Adrenal gland (tissue), 12 donors: ENCODE results near the gene SH3RF1. TPM values are rescaled to one million over a fixed set of nuclear protein-coding genes. Genes with fewer than 3 reads are reported as not detected.
A peak's percentile ranks its signal among the peaks of the same experiment; 100 is the strongest.

Experiments used
- DNase-seq, 7 donors: peaks; one replicate each; pipeline ENCODE4 v3.0.0-alpha.2; 2019 to 2020
- H3K27ac ChIP-seq, 5 donors: fragments of 200-600 bp; sonication (generic) in 4 of 5; 1 replicate in 3 of 5; 2 replicates in 2 of 5; pipeline versions ENCODE4 v1.5.1 to v1.8.0; 2016 to 2020; ENCODE audit warnings: mild to moderate bottlenecking in 1 of 5
- H3K27me3 ChIP-seq: fragments of 200-600 bp; 2 replicates; pipeline ENCODE4 v1.8.0; 2021
- H3K36me3 ChIP-seq, 2 donors: fragments of 200-600 bp; replicated peaks in 1 of 2; 1 replicate in 1 of 2; 2 replicates in 1 of 2; pipeline versions ENCODE4 v1.5.1 to v1.8.0; 2018 to 2022
- H3K4me1 ChIP-seq, 2 donors: fragments of 200-600 bp; replicated peaks in 1 of 2; 1 replicate in 1 of 2; 2 replicates in 1 of 2; pipeline versions ENCODE4 v1.5.1 to v1.8.0; 2018 to 2021
- H3K4me3 ChIP-seq, 4 donors: fragments of 200-600 bp; sonication (generic) in 3 of 4; one replicate each; pipeline ENCODE4 v1.5.1; 2016 to 2018
- H3K9me3 ChIP-seq, 3 donors: fragments of 200-600 bp; sonication (generic) in 1 of 3; replicated peaks in 1 of 3; 1 replicate in 2 of 3; 2 replicates in 1 of 3; pipeline versions ENCODE4 v1.5.1 to v1.8.0; 2016 to 2021
- POLR2A ChIP-seq, 2 donors: fragments of 450-650 bp; IDR thresholded peaks; one replicate each; pipeline ENCODE4 v1.6.1; 2017; ENCODE audit warnings: antibody characterized with exemption in 2 of 2, mild to moderate bottlenecking in 2 of 2, moderate library complexity in 1 of 2
- WGBS, 4 donors: extraction: QIAGEN DNeasy Blood & Tissue Kit in 2 of 4; methylation state at CpG; one replicate each; pipeline versions ENCODE4 v1.1.5 to v1.1.7; 2013 to 2017; 5-methylcytosine and 5-hydroxymethylcytosine counted together
- intact Hi-C, 2 donors: fragments of 100-400 bp; cut with DNase I; formaldehyde crosslinking; loops; one replicate each; pipeline versions ENCODE4 v1.14.1 to v1.15.0; 2022 to 2023
- polyA plus RNA-seq, 3 donors: library from polyadenylated mRNA; stranded (reverse); fragments of 200-250 nt in 2 of 3; fragments of 350-450 nt in 1 of 3; fragmentation: Illumina TruSeq in 1 of 3; extraction: RNeasy Lipid Tissue Mini Kit (QIAGEN cat#74804) in 1 of 3; gene quantifications; one replicate each; pipeline ENCODE4 v1.2.3, GENCODE V29; 2013 to 2014
- total RNA-seq, 9 donors: library from RNA; depleted of rRNA in 4 of 9; stranded (reverse); fragments of >200 nt in 4 of 9; fragments of 120-200 nt in 1 of 9; fragmentation: NEBNext Ultra II Directional in 1 of 9; extraction: Animal tissue kit (Norgen Biotek cat#: 25700) in 1 of 9; gene quantifications; one replicate each; pipeline versions ENCODE4 v1.1.0 to v1.2.4, GENCODE V29; 2013 to 2023
- TF ChIP-seq, protein P1 (sequence below), 6 experiments: fragments of 450-650 bp in 4 of 6; fragments of 200-600 bp in 2 of 6; sonication (generic) in 1 of 6; IDR thresholded peaks; 1 replicate in 5 of 6; 2 replicates in 1 of 6; pipeline versions ENCODE4 v1.5.1 to v1.8.0; 2016 to 2021; ENCODE audit warnings: antibody characterized with exemption in 6 of 6, mild to moderate bottlenecking in 2 of 6, moderate library complexity in 1 of 6
- donor health status: healthy with polysubstance abuse.
- donor health status: Bipolar disorder and iron deficiency.
- donor health status: DM: yes; HTN: yes; CAD: no.
- donor health status: DM: no; HTN: no; CAD: no.
- donor health status: DM: no; HTN: no; CAD: no.
- donor health status: DM: yes; HTN: yes; CAD: no.

SH3RF1 gene
- total and polyA plus RNA-seq, 12 donors: 1.8 to 19.3 (median 8.6) TPM

DNA sequence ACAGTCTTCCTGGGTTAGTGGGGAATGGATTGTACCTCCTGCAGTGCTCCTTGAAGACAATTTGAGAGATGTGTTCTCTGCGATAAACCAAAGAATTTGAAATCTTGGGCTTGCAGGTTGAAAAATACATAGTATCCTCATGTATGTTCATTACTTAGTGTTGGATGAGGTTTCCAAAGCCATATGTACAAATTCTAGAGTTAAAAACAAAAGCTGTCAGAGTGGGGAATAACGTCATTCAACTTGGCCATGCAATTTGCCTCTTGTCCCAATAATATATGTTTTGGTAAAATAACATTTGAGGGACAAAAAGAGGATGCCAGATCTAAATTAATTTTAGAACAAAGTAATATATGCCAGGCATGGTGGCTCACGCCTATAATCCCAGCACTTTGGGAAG is 209.4 kb downstream of the SH3RF1 start:
- Histone ChIP-seq H3K9me3 (no peaks in the 10 kb centered on the region), H3K36me3 (no peaks in the 10 kb centered on the region), H3K27me3 (no peaks in the 10 kb centered on the region), H3K4me3 (no peak overlapping the region), H3K27ac (no peak overlapping the region), H3K4me1 (peaks cover 4 to 15% of the 10 kb centered on the region in 2 donors)
- TF ChIP-seq, protein P1, sequence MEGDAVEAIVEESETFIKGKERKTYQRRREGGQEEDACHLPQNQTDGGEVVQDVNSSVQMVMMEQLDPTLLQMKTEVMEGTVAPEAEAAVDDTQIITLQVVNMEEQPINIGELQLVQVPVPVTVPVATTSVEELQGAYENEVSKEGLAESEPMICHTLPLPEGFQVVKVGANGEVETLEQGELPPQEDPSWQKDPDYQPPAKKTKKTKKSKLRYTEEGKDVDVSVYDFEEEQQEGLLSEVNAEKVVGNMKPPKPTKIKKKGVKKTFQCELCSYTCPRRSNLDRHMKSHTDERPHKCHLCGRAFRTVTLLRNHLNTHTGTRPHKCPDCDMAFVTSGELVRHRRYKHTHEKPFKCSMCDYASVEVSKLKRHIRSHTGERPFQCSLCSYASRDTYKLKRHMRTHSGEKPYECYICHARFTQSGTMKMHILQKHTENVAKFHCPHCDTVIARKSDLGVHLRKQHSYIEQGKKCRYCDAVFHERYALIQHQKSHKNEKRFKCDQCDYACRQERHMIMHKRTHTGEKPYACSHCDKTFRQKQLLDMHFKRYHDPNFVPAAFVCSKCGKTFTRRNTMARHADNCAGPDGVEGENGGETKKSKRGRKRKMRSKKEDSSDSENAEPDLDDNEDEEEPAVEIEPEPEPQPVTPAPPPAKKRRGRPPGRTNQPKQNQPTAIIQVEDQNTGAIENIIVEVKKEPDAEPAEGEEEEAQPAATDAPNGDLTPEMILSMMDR (IDR thresholded peaks at IDR 0.05): no peak
- no peak for TF ChIP-seq POLR2A (IDR thresholded peaks at IDR 0.05)
- DNase-seq: no peak
- intact Hi-C loops: no loop called here
- 90 to 96% (median 95%) methylated on average over 3 of the region's 3 CpGs for WGBS, 4 donors

DNA sequence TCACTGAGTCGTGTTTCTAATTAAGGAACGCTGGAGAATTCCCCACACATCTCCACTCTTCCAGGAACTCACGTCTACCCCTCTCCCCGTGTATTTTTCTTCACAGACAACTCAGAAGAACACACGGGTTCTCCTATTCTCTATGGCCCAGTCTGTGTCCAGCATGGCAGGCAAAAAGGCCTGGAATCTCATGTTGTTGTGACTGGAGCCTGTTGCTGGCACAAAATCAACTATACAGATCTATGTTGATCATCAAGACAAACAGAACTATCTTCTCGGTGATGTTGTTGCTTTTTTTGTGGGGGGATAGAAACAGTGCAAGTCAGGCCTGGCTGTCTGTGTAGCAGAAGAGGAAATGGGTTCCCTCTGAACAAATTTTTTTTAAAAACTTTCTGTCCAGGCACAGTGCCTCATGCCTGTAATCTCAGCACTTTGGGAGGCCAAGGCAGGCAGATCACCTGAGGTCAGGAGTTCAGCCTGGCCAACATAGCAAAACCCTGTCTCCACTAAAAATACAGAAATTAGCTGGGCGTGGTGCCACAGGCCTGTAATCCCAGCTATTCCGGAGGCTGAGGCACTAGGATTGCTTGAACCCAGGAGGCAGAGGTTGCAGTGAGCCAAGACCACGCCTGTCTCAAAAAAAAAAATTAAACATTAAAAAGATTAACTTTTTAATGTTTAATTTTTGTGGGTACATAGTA is 210.2 kb downstream of the SH3RF1 start:
- intact Hi-C loops: no loop called here
- DNase-seq: no peak
- Histone ChIP-seq H3K4me3 (no peak overlapping the region), H3K27me3 (no peaks in the 10 kb centered on the region), H3K9me3 (no peaks in the 10 kb centered on the region), H3K36me3 (no peaks in the 10 kb centered on the region), H3K27ac (no peak overlapping the region), H3K4me1 (peaks cover 4 to 15% of the 10 kb centered on the region in 2 donors)
- WGBS, 4 donors: 72 to 85% (median 75%) methylated on average over 8 to 9 of the region's 9 CpGs
- TF ChIP-seq, protein P1 (IDR thresholded peaks at IDR 0.05): no peak
- no peak for TF ChIP-seq POLR2A (IDR thresholded peaks at IDR 0.05)

DNA sequence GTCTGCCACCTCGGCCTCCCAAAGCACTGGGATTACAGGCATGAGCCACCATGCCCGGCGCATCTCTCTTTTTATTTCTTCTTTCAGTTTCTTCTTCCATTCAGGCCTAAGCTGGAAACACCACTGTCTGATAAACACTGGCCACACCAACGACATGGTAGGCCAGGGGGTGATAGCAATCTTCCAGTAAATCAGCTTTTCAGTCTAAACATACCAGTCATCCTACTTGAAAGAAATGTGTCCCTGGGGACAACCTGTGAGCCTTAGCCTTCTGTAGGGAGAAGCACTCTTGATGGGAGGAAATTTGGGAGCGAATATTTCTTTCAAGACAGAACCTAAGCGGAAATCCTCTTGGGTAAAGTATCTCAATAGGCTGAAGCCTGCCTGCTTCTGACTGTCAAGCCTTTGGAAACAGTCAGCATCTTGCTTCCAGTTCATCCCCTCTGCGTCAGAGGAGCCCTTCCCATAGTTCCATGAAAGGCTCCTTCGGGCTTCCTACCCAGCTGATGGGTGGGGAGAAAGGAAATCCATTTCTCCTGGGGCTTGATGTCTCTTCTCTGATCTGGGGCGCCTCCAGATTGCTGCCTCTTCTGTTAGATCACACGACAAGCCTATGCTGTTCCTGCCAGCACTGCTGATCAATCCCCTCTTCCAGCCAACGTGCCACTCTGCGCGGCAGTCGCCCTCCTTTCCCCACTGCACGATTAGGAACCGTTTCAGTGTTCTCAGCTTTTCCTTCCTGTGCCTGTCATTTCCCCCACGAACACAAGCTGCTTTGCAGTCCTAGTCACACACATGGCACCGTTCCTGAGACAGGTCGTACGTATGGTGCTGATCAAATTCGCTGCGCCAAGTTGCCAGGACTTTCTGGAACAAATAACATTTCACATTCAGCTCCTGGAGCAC is 211.2 kb downstream of the SH3RF1 start:
- H3K4me1 ChIP-seq: peaks cover 4 to 15% of the 10 kb centered on the region in 2 donors
- no peaks in the 10 kb centered on the region for H3K9me3 ChIP-seq
- H3K4me3 ChIP-seq: no peak overlapping the region
- H3K36me3 ChIP-seq: no peaks in the 10 kb centered on the region
- no peak overlapping the region for H3K27ac ChIP-seq
- DNase-seq: no peak
- intact Hi-C loops: no loop called here
- H3K27me3 ChIP-seq: no peaks in the 10 kb centered on the region
- 78 to 81% (median 79%) methylated on average over 21 to 22 of the region's 22 CpGs for WGBS, 4 donors
- TF ChIP-seq POLR2A (IDR thresholded peaks at IDR 0.05): no peak
- TF ChIP-seq, protein P1 (IDR thresholded peaks at IDR 0.05): no peak

DNA sequence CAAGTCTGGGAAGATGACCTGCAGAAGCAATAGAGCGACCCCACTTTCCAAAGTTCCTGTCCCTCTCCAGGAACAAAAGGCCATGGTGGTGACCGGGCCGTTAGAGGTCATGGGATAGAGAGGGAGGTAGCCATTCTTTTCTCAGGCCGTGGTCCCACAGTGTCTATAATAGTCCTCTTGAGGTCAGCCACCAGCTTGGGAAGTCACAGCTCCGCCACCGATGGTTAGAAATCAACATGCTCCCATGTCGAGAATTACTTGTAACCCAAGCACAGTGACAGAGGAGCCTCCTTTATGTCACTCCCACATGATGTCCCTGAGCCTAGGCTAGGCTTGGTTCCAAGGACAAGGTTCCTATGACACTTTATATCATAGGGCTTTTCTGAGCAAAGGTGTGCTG is 212.4 kb downstream of the SH3RF1 start:
- WGBS, 4 donors: 61 to 83% (median 71%) methylated on average over 7 of the region's 7 CpGs
- no peak overlapping the region for H3K27ac ChIP-seq
- intact Hi-C loops: no loop called here

More for the DNA sequence above, 212.4 kb downstream of the SH3RF1 start:
- peak in 1 of 7 donors; percentile 23 for DNase-seq
- Histone ChIP-seq H3K27me3 (no peaks in the 10 kb centered on the region), H3K4me1 (peaks cover 4 to 14% of the 10 kb centered on the region in 2 donors), H3K9me3 (no peaks in the 10 kb centered on the region), H3K4me3 (no peak overlapping the region), H3K36me3 (no peaks in the 10 kb centered on the region)
- TF ChIP-seq, protein P1 (IDR thresholded peaks at IDR 0.05): no peak
- no peak for TF ChIP-seq POLR2A (IDR thresholded peaks at IDR 0.05)
